HL-60/S4 treated with retinoic acid at 250 ng/mL for 4 days and 3 days (cell line): ENCODE data around the gene INTS7.
"Not testable (repeated sequence)": the region's sequence is repeated elsewhere in the genome, so short reads cannot be mapped to it uniquely, and the experiment has no call there.

Source experiments
- in situ Hi-C: fragments of 300-500 bp; cut with MboI; formaldehyde crosslinking; loops from 2 replicates; pipeline ENCODE4 v1.7.0; 2022; ENCODE audit warnings: low sequenced_read_pairs

The INTS7 gene

GRCh38 chr1:211991695-211992094, 43.7 kb downstream of the INTS7 start:
- in situ Hi-C loops = no loop called here

GRCh38 chr1:211986628-211987254, 48.6 kb downstream of the INTS7 start:
- in situ Hi-C loops = no loop called here

GRCh38 chr1:211985556-211986264, 49.6 kb downstream of the INTS7 start:
- in situ Hi-C loops = no loop called here

- in situ Hi-C loops = no loop called here
Measured at GRCh38 chr1:211978596-211978995, 56.8 kb downstream of the INTS7 start.

- in situ Hi-C loops = no loop called here
Measured at GRCh38 chr1:211975152-211975941, 60.0 kb downstream of the INTS7 start.

GRCh38 chr1:211973541-211973940, 61.8 kb downstream of the INTS7 start:
- in situ Hi-C loops = no loop called here

GRCh38 chr1:211968200-211968834, 67.0 kb downstream of the INTS7 start:
- in situ Hi-C loops = no loop called here

GRCh38 chr1:211967704-211968103, 67.7 kb downstream of the INTS7 start:
- in situ Hi-C loops = no loop called here

GRCh38 chr1:211965108-211965805, 70.1 kb downstream of the INTS7 start:
- in situ Hi-C loops = no loop called here

- in situ Hi-C loops = no loop called here
Measured at GRCh38 chr1:211959680-211960079, 75.7 kb downstream of the INTS7 start.

GRCh38 chr1:211959221-211959620, 76.1 kb downstream of the INTS7 start:
- in situ Hi-C loops = no loop called here

GRCh38 chr1:211954028-211954427, 81.3 kb downstream of the INTS7 start:
- in situ Hi-C loops = not testable (repeated sequence)

GRCh38 chr1:211953543-211953942, 81.8 kb downstream of the INTS7 start:
- in situ Hi-C loops = not testable (repeated sequence)

- in situ Hi-C loops = no loop called here
Measured at GRCh38 chr1:211952299-211952698, 83.1 kb downstream of the INTS7 start.

- in situ Hi-C loops = no loop called here
Measured at GRCh38 chr1:211951856-211952255, 83.5 kb downstream of the INTS7 start.

GRCh38 chr1:211948377-211948776, 87.0 kb downstream of the INTS7 start:
- in situ Hi-C loops = no loop called here

GRCh38 chr1:211947396-211948295, 87.7 kb downstream of the INTS7 start:
- in situ Hi-C loops = no loop called here

- in situ Hi-C loops = no loop called here
Measured at GRCh38 chr1:211944733-211945500, 90.4 kb downstream of the INTS7 start.

- in situ Hi-C loops = no loop called here
Measured at GRCh38 chr1:211942583-211942982, 92.8 kb downstream of the INTS7 start.
